ENCODE results near the gene KLRD1. TPM values are rescaled to one million over a fixed set of nuclear protein-coding genes. Genes with fewer than 3 reads are reported as not detected.
"Not testable (repeated sequence)": the region's sequence is repeated elsewhere in the genome, so short reads cannot be mapped to it uniquely, and the experiment has no call there.

The KLRD1 gene
- total RNA-seq, 1 donor from 2014 or later = 0.50 TPM

DNA sequence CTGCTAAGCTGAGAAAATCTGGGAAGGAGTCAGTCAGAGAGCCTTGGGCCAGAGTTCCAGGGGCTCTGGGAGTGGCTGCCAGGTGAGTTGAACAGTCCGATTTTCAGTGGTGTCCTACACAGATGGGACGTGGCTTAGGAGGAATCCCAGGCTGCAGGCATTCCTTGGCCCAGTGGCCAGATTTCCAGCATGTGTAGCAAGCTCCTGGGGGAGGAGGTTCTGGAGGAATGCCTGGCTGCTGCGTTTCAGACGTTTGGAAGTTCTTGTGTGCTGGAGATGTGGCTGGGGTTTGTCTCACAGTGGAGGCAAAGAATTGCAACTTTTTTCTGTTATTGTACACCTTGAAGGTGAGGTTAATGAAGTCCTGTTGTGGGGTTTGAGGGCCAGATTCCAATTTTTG lies 28.5 kb downstream of the KLRD1 start:
- intact Hi-C loops (cut with micrococcal nuclease) = not testable (repeated sequence)

DNA sequence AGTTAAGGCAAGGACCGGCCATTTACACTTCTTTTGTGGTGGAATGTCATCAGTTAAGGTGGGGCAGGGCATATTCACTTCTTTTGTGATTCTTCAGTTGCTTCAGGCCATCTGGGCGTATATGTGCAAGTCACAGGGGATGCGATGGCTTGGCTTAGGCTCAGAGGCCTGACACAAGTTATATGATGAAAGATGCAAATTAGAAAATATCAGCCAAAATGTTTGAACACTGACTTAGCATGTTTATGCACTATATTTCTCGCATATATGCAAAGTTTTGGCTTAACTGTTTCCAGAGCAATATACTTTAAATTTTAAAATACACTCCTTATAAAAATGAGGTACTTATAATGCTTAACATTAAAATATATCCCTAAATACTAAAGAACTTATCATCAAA lies 30.8 kb downstream of the KLRD1 start:
- intact Hi-C loops (cut with micrococcal nuclease) = not testable (repeated sequence)

DNA sequence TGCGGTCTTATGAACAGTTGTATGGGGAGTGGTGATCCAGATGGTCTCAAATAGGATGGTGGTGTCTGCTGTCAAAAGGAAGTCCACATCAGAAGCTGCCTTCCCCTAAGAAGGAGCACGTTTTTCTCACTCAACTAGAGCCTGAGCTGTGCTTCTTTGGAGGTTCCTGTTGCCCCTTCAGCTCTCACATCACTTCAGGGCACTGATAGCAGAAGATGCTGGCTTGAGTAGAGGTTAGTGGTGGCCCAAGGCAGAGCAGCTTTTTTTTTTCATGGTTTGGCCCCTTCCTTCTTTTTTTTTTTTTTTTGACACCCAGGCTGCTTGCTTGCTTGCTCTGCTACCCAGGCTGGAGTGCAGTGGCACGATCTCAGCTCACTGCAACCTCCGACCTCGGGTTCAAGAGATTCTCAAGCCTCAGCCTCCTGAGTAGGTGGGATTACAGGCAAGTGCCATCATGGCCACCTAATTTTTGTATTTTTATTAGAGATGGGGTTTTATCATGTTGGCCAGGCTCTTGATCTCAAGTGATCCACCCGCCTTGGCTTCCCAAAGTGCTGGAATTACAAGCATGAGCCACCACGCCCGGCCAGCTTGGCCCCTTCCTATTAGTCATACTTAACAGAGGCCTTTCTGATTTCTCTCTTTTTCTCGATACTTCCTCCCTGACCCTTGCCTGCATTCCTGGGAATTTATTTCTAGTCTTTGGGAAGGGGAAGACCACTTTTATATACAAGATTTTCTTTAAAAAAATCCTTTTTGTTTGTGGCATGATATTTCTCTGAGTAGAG lies 31.6 kb downstream of the KLRD1 start:
- intact Hi-C loops (cut with micrococcal nuclease) = no loop called here

- intact Hi-C loops (cut with micrococcal nuclease) = not testable (repeated sequence)
Observed at GRCh38 chr12:10340946-10341345, 33.3 kb downstream of the KLRD1 start.

GRCh38 chr12:10341892-10342509 lies 34.3 kb downstream of the KLRD1 start:
- intact Hi-C loops (cut with micrococcal nuclease) = no loop called here

GRCh38 chr12:10351457-10351856 lies 43.8 kb downstream of the KLRD1 start:
- intact Hi-C loops (cut with micrococcal nuclease) = not testable (repeated sequence)

DNA sequence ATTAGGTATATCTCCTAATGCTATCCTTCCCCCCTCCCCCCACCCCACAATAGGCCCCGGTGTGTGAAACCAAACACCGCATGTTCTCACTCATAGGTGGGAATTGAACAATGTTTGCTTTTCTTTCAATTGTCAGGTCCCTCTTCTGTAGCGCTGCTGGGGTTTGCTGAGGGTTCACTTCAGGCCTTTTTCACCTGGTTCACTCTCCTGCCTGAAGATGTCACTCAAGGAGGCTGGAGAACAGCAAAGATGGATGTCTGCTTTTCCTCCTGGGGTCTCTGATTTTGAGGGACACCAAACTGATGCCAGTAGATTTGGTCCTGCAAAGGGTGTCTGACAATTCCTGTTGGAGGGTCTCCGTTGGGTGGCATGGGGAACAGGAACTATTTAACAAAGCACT lies 46.4 kb downstream of the KLRD1 start:
- intact Hi-C loops (cut with micrococcal nuclease) = no loop called here

DNA sequence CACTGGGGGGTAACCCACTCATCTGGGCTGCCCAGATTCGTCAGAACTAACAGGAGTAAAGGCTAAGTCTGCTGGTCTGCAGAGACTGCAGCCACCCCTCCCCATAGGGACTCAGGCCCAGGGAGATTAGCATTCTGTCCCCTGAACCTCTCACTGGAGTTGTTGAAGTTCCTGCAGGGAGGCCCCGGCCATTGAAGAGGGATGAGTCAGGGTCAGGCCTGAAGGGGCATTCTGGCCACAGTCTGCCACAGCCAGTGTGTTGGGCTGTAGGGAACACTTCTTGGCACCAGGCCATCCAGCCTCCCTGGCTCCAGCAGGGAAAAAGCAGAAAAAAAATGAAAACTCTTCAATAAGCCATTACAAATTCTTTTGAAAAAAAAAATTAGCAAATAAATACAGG lies 46.8 kb downstream of the KLRD1 start:
- intact Hi-C loops (cut with micrococcal nuclease) = no loop called here

DNA sequence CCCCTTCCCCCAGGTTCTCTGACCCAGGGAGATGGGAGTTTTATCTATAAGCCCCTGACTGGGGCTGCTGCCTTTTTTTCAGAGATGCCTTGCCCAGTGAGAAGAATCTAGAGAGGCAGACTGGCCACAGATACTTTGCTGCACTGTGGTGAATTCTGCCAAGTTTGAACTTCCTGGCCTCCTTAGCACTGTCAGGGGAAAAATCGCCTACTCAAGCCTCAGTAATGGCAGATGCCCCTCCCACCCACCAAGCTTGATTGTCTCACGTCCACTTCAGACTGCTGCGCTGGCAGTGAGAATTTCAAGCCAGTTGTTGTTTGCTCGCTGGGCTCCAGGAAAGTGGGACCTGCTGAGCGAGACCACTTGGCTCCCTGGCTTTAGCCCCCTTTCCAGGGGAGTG lies 50.5 kb downstream of the KLRD1 start:
- intact Hi-C loops (cut with micrococcal nuclease) = no loop called here

DNA sequence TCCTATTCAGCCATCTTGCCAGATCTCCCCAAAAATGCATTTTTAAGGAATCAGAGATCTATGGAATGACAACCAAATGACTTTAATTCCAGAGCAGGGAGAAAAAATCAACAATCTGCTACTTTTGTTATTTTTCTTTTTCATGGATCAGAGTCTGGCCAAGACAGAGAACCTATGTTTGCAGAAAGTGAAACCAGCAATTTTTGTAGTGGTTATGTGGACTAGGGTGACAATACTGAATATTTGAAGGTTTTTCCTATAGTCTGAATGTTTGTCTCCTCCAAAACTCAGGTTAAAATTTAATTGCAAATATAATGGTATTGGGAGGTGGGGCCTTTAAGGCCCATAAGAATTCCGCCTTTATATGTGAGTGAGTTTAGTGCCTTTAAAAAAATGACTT lies 51.3 kb downstream of the KLRD1 start:
- intact Hi-C loops (cut with micrococcal nuclease) = no loop called here

GRCh38 chr12:10361084-10361483 lies 53.4 kb downstream of the KLRD1 start:
- intact Hi-C loops (cut with micrococcal nuclease) = loop anchor here (5.0 kb wide), 1 partner anchor 149 kb away; the partner anchor contains the start of gene GABARAPL1

DNA sequence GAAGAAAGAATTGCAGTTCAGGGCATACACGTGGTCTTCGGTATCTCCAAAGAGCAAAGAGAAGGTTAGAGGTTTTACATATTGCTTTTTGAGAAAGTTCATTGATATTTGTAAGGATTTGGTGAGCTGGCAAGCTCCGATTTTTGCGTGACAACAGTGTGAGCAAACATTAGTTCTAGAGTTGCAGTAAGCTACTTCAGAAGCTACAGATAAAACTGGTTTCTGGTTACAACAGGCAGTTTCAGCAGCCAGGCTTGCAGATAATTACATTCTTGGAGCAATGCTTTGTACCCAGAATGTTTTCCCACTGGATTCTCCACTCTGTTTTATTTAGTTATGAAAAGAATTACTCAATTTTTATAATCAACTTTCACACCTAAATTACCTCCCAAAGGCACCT lies 54.0 kb downstream of the KLRD1 start:
- intact Hi-C loops (cut with micrococcal nuclease) = loop anchor here (5.0 kb wide), 1 partner anchor 149 kb away; the partner anchor contains the start of gene GABARAPL1

DNA sequence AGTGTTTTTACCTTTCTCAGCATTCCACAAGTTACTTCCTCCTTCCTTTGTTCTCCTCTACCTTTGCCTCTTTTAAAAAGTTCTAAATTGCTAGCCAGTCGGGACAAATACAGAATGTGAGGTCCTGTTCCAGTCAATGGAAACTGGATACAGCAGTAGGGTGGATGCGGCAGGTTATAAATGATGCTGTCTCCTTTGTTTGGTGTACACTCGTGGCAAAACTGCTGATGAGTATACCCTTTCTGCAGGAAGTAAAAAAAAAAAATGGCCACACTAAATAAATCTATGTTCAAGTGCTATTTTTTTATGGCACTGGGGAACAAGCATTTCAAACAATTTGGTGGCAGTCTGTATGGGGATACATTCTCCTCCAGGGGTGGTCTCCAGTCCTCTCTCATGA lies 54.7 kb downstream of the KLRD1 start:
- intact Hi-C loops (cut with micrococcal nuclease) = loop anchor here (5.0 kb wide), 1 partner anchor 150 kb away; the partner anchor contains the start of gene GABARAPL1

GRCh38 chr12:10362828-10363657 lies 55.4 kb downstream of the KLRD1 start:
- intact Hi-C loops (cut with micrococcal nuclease) = loop anchor here (5.0 kb wide), 1 partner anchor 151 kb away; the partner anchor contains the start of gene GABARAPL1

- intact Hi-C loops (cut with micrococcal nuclease) = loop anchor here (5.0 kb wide), 1 partner anchor 151 kb away; the partner anchor contains the start of gene GABARAPL1
Observed at GRCh38 chr12:10363658-10363913, 55.9 kb downstream of the KLRD1 start.

DNA sequence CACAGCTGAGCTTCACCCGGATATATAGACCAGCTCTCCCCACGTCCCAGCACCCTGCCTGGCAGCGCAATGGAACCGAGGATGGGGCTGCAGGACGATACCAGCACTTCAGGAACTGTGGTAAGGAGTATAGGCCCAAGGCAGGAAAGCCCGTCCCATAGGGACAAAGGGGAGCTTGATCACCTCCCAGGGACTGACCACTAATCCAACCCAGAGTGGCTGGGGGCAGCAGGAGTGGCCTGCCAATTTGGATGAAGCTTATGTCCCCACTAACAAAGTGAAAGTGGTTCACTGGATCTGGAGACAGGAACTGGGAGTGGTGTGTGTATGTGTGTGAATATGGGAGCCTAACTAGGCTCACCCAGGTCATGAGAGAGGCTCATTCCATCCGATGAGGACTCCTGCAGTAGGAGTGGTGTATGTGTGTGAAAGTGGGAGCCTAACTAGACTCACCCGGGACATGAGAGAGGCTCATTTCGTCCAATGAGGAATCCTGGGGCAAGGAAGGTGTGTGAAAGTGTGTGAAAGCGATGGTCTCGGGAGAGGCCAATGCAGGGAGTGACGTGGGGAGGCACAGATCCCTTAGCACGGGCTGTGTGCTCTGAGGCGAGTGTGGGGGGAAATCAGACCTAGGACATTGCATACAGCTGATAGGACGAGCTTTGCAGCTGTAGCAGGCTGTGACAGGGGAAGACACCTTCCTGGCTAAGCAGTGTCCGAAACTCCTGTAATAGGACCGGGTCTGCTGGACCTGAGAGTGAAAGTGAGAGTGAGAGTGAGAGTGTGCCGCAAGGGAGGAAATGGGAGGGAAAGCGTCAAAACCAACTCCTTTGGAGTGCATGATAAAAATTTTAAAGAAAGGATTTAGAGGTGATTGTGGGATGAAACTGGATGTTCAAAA lies 56.5 kb downstream of the KLRD1 start:
- intact Hi-C loops (cut with micrococcal nuclease) = loop anchor here (5.0 kb wide), 1 partner anchor 152 kb away; the partner anchor contains the start of gene GABARAPL1

DNA sequence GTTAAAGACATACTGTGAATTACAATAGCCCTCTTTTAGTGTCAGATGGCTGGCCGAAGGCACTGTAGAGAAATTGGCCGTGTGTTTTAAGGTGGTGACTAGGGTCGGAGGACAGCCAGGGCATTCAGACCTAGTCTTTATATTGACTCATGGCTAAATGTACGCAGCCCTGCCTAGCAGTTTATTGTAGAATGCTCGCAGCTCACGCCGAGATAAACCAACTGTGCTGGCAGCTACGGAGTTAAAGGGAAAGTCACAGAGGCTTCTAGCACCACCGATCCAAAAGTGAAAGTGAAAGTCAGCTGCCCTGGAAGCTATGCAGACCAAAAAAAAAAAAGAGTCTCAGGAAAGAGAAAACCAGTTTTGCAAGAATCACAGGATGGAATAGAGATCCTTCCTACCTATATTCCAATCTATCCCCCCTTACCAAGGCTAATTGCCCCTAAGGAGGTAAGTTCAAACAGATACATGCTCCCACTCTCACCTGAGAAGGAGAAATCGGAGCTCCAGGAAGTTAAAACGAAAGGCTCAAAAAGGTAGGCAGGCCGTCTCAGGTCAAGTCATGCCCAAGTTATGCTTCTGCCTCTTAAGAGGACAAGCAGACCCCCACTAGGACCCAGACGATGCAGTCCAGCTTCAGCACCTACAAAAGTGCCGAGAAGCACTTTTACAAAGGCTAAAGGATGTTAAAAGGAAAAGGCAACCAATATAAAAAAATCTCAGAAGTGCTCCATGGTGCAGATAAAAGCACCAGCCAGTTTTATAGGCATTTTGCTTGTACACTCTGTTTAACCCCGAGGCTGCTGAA lies 57.3 kb downstream of the KLRD1 start:
- intact Hi-C loops (cut with micrococcal nuclease) = loop anchor here (5.0 kb wide), 2 partner anchors 153 to 247 kb away; partner anchors contain the start of genes GABARAPL1 and MAGOHB

GRCh38 chr12:10365696-10366405 lies 58.2 kb downstream of the KLRD1 start:
- intact Hi-C loops (cut with micrococcal nuclease) = loop anchor here (5.0 kb wide), 1 partner anchor 246 kb away; the partner anchor contains the start of gene MAGOHB

- intact Hi-C loops (cut with micrococcal nuclease) = loop anchor here (5.0 kb wide), 1 partner anchor 245 kb away; the partner anchor contains the start of gene MAGOHB
Observed at GRCh38 chr12:10366875-10367274, 59.2 kb downstream of the KLRD1 start.
